ENCODE results near the gene CCDC106. TPM values are rescaled to one million over a fixed set of nuclear protein-coding genes. Genes with fewer than 3 reads are reported as not detected.

The CCDC106 gene
- total RNA-seq, 1 experiment from 2014 or later: 19.9 TPM

- H4K20me1 ChIP-seq (ENCODE audit: control insufficient read depth, insufficient read depth, insufficient read length): no peaks in the 10 kb centered on the region
- Mint-ChIP-seq H3K4me3 (peak overlapping the region in 1 of 2 experiments; percentile 89; a peak in 3 of 5 replicates), H3K27me3 (ENCODE audit: low read depth) (peaks cover 5% of the 10 kb centered on the region), H3K9me3 (no peaks in the 10 kb centered on the region; a peak in 1 of 5 replicates), H3K27ac (no peak overlapping the region; a peak in 1 of 7 replicates), H3K4me1 (peaks cover 8 to 14% of the 10 kb centered on the region in 2 experiments), H3K36me3 (ENCODE audit: insufficient read depth in 1 of 3, low read depth in 3 of 3) (peaks cover 12 to 25% (median 23%) of the 10 kb centered on the region in 3 experiments; a peak in 6 of 7 replicates)
- no peak overlapping the region for H2BK20ac ChIP-seq (ENCODE audit: low read depth, low read length, poor library complexity, severe bottlenecking)
- no peak overlapping the region for H4K5ac ChIP-seq (ENCODE audit: insufficient read length, low read depth, low read length)
- no peak overlapping the region for H3K18ac ChIP-seq (ENCODE audit: insufficient read length, low read depth, low read length)
- no peak overlapping the region for H3K9ac ChIP-seq (ENCODE audit: extremely low read depth, insufficient read length, low read length)
- WGBS (ENCODE audit: extremely low coverage, insufficient read length, low lambda C conversion rate): no CpG with 5 or more reads among the region's 7 CpGs
- H3K14ac ChIP-seq (ENCODE audit: insufficient read depth, low read length): no peak overlapping the region
- no peak overlapping the region for H2AFZ ChIP-seq (ENCODE audit: low read length)
- DNase-seq: no peak
- H2BK120ac ChIP-seq (ENCODE audit: low read depth, low read length, poor library complexity, severe bottlenecking): no peak overlapping the region
- H4K91ac ChIP-seq (ENCODE audit: insufficient read length, low read depth, low read length): no peak overlapping the region
- no peak overlapping the region for H3K56ac ChIP-seq (ENCODE audit: insufficient read length, low read depth, low read length)
- no peak overlapping the region for H3K23ac ChIP-seq (ENCODE audit: insufficient read length, low read depth, low read length)
- no peak overlapping the region for H3K27ac ChIP-seq (ENCODE audit: insufficient read length, low read depth, low read length)
- H3K79me2 ChIP-seq (ENCODE audit: insufficient read depth, low read length): no peaks in the 10 kb centered on the region
- no peaks in the 10 kb centered on the region for H3K23me2 ChIP-seq (ENCODE audit: insufficient read length, low read depth, low read length, poor library complexity, severe bottlenecking)
- no peaks in the 10 kb centered on the region for H3K79me1 ChIP-seq (ENCODE audit: insufficient read depth, low read depth, low read length, poor library complexity, severe bottlenecking)
- H2AK5ac ChIP-seq (ENCODE audit: insufficient read length, low read length): no peak overlapping the region
- no peak for TF ChIP-seq CTCF (conservative IDR thresholded peaks at IDR 0.05)
- no peak overlapping the region for H2BK15ac ChIP-seq (ENCODE audit: low read depth, low read length)
- H3K9me3 ChIP-seq (ENCODE audit: control insufficient read depth, low read depth, low read length): no peaks in the 10 kb centered on the region
- H2BK12ac ChIP-seq (ENCODE audit: insufficient read length, low read depth, low read length): no peak overlapping the region
- no peaks in the 10 kb centered on the region for H3K27me3 ChIP-seq (ENCODE audit: insufficient read depth, low read length)
- H3K4me2 ChIP-seq (ENCODE audit: insufficient read depth, insufficient read length, low read length): no peak overlapping the region
- H3K4me1 ChIP-seq (ENCODE audit: insufficient read depth, low read length): no peaks in the 10 kb centered on the region
- no peak overlapping the region for H3T11ph ChIP-seq (ENCODE audit: low read length)
- H3K4ac ChIP-seq (ENCODE audit: low read depth, low read length): no peak overlapping the region
- H2BK5ac ChIP-seq (ENCODE audit: insufficient read length, low read length): no peak overlapping the region
- no peak overlapping the region for H4K8ac ChIP-seq (replicated peaks; ENCODE audit: insufficient read length, low read depth, low read length)
These were observed 24.9 kb upstream of the CCDC106 start for GRCh38 chr19:55623130-55623529.

Measured in H9 (cell line).